IPS DF 19.7 (cell line): ENCODE results near the gene CASZ1.

Source experiments
- DNase-seq: peaks from one replicate; pipeline ENCODE4 v3.0.0-alpha.2; 2013; ENCODE audit warnings: low read depth, low spot score

Gene CASZ1

DNA sequence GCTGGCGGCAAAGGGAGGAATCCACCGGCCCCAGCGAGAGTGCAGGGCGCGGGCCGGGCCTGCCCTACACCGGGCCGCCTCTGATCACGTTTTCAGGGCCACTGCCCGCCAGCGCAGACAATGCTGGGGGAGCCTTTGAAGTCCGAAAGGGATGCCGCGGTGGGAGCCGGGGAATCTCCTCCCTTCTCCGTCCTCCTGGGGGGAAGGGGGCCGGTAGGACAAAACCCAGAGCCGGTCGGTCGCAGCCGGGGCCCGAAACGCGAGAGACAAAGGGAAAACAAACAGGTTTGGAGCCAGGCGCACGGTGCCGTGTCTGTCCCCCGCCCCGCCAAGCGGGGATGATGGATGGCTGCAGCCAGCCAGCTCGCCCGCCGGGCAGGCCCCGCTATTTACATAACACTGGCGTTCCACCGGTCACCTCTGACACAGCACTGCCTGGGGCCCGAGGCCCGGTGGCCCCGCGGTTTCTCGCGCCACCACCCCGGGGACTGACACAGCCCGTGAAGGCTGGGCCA is 92.0 kb downstream of the CASZ1 start:
- no peak for DNase-seq

DNA sequence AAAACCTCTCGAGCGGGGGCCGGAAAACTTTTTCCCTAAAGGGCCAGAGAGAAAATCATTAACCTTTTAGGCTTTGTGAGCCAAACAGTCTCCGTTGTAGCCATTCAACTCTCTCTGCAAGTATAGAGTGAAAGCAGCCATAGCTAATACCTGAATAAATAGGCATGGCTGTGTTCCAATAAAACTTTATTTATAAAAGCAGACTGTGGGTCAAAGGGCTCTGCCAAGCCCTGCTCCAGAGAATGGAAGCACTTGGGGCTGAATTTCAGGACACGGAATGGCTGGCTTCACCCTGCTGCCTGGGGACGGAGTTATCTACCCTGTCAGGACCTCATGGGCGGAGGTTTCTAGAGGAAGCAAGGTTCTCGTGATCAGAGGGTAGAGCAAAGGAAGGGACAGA is 92.7 kb downstream of the CASZ1 start:
- DNase-seq, result no peak

DNA sequence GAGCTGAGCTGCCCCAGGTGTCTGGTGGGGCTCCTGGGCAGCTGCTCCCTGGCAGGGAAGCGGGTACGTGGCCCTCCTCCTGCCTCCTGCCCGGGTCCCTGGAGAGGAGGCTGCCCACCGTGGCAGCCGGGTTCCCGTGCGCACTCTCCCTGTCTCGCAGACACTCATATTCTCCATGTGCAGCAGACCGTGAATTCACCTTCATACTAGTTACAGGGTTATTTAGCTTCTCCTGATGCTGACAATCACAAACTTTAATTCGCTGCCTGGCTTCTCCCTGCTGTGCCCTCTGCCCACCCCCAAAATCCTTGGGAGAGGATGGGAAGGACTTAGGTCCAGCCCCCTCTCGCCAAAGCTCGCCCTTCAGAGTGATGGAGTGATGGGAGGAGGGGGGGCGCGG is 95.3 kb downstream of the CASZ1 start:
- no peak for DNase-seq

DNA sequence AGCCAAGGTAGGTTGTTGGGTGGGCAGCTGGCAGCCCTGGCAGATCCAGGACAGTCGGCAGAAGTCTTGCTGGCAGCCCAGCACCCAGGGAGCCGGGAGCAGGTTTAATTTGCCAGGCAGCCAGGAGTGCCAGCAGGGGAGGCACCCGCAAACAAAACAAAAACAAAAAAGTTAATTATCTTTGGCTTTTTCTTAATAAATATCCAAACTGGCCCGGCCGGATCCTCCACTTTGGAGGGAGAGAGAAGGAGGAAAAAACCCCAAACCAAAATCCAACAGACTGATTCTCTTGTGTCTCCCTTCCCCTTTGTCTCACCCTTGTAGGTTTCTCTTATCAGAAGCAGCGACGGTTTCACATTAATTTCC is 97.0 kb downstream of the CASZ1 start:
- DNase-seq, result no peak

DNA sequence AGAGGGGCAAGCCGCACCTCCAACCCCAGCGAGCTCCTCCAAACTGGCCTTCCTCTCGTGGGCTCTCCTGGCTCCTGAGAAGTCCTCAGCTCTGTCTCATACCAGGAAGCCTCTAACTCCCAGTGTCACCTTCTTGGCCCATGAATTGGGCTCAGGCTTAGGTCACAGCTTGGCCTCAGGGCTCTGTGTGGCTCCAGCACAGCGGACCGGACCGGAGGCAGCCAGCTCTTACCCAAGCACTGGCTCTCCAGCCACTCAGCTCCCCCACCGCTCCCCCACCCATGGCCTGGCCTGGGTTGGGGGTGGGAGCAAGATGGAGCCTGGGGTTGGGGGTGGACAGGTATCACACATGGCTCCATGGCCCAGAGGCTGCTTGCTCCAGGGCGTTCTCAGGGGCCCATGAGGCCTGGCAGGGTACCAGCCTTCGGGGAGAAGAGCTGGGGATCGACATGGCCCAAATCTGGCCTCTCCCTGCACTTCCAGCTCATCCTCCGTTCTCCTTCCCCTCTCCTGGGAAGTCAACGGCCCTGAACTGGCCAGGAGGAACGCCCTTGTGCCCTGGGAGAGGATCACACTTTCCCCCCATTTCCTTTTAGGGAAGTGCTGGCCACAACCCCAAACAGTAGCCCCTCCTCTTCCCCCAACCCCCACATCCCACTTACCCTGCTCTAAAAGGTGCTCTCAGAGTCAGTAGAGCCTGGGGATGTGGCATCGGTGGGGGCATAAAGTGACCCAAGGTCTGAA is 97.5 kb downstream of the CASZ1 start:
- DNase-seq, result no peak

DNA sequence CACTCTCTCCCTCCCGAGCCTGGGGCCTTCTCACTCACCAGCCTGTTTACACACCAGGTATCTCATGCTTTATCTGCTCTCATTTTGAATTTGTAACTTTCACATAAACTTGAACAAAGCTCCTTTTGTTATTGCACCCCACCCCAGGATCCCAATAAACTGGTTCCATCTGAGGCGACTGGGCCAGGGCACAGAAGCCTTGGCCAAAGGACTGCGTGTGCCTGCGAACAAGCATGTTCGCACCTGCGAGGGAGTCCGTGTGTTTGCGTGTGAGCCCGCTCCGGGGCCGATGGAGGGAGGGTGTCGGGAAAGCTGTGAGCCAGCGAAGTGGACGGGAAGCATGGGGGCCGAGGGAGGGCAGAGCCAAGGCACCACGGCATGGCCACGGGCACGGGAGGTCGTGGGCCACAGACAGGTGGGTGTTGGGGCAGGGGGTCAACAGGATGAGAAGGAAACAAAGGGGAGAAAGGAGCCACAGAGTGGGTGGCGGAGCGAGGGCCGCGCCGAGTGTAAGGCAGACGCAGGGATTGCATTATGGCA is 98.8 kb downstream of the CASZ1 start:
- DNase-seq, result no peak

DNA sequence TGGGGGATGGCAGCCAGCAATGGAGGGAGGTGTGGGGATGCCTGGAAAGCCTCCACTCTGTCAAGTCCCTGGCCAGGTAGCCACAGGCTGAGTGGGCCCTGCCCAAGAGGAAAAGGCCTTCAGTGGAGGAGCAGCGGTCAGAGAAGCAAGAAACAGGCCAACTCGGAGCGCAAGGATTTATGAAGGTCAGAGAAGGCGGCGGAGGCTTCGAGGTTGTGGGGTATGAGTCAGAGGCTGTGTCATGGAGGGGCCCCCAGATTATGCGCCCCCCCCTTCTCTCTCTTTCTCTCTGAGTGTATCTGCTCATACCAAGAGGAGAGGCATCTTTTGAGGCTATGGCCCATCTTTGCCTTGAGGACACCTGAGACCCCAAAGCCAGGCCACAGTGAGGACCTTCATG is 99.5 kb downstream of the CASZ1 start:
- DNase-seq, result no peak

DNA sequence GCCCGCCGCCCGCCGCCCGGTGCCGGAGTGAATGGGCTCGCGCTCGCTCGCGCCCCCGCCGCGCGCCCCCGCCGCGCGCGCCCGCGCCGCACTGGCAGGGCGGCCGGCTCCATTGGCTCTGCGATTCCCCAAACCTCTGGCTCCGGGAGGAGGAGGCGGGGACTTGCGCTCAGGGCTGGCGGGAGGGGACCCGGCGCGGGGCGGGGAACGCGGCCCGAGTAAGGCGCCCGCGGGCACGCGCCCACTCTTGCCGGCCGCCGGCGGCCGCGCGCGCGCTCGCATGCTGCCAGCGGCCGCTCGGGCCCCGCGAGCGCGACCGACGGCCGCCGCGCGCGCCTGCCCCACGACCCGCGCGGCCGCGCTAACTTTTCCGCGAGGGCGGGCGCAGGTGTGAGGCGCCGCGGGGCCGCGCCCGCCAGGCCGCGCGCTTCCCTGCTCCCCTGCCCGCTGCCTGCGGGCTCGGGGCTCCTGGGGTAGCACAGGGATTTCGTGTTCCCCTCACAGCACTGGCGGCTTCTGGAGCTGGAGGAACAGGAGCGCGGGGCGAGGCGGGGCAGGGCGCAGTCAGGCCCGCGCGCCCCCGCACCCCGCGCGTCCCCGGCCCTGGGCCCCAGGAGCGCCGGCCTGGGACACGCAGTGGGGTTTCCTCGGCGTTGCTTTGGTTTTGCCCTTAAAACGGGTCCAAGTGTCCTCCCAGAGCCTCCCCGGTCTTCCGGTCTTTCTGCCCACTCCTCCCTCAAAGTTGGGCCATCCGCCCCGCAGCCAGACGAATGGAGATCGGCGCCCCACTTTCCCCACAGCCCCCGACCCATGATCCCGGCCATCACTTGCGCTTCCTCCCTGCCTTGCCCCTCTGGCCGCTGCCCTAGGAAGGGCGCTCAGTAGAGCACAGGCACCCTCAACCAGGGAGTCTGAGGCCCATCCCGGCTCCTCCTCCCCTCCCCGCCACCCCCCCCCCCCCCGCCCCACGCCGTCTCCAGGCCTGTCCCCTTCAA is 101.5 kb downstream of the CASZ1 start:
- no peak for DNase-seq

DNA sequence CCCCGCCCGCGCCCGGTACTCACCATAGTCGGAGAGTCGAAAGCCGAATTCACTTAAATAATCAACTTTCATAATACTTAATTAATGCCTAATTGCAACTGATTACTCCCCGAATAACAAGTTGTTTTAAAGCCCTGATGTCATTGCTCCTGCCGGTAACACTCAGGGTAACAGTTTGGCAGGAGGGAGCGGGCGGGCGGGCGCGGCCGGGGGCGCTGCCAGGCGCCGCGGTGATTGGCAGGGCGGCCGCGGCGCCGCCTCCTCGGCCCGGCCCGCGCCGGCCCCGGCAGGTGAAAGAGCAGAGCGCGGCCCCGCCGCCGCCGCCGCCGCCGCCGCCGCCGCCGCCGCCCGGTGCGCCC is 102.2 kb downstream of the CASZ1 start:
- no peak for DNase-seq

DNA sequence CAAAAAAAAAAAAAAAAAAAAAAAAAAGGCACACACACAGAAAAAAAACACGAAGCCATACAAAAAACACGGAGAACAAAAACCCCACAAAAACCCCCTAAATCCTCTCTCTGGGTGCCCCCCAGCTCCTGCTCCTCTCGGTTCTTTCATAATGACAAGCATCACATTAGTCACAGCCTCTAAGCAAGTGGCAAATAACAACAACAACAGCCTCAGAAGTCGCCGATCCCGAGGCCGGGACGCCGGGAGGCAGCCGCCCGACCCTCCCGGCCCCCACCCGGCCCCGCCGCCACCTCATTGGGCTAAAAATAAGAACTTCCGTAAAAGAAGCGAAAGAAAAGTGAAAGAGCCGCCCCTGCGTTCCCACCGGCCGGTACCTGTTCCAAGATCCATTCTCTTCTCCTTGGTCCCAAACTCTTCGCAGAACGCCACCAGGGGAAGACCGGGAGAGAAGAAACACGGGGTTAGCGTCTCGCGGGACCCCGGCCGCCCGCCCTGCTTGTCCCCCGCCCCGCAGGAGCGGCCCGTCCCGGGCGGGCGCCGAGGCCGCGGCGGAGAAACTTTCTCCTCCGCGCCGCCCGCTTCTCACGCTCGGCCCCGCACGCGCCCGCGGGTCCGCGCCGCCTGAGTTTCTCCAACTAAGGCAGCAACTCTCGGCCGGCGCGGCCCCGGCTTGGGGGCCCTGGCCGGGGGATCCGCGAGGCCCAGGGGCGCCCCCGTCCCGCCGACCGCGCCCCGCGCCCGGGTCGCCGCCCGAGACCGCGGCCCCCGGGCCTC is 102.8 kb downstream of the CASZ1 start:
- no peak for DNase-seq

DNA sequence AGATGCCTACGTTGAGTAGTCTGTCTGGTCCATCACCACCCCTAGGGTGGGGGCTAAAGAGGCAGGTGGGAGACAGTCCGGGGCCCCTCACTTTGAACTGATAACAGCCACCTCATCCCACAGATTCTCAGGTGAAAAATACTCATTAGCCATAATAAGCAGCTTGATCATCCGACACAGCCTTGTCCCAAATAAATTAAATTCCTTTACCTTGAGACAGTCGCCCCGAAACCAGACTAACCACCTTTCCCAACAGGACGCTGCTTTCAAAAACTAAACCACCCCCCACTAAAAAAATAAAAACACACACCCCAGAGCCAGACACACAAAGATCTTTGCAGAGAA is 103.3 kb downstream of the CASZ1 start:
- no peak for DNase-seq

DNA sequence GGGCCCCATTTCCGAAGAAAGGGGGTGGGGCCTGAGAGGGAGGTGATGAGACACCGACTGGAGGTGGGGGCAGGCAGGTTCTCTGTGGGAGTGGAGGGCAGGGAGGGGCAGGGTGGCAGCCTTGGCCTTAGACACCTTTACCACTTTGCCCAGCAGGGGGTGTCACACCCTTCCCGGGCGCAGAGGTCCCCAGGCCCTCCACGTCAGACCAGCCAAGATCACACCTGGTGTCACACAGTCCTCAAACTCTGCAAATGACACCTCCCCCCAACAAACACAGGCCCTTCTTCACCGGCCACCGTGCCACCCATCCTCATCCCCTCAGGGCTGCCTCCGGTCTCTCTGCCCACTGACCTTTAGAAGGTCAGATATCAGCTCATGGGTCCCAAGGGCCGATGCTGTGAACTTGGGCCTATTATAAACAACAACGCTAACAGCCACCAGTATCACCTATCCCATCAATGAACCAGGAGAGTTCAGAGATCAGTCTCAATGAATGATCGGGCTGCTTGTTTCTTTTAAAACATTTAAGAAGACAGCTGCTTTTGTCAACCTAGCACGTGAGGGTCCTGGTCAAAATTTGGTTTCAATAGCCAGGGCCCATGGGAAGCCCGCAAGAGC is 103.9 kb downstream of the CASZ1 start:
- no peak for DNase-seq

DNA sequence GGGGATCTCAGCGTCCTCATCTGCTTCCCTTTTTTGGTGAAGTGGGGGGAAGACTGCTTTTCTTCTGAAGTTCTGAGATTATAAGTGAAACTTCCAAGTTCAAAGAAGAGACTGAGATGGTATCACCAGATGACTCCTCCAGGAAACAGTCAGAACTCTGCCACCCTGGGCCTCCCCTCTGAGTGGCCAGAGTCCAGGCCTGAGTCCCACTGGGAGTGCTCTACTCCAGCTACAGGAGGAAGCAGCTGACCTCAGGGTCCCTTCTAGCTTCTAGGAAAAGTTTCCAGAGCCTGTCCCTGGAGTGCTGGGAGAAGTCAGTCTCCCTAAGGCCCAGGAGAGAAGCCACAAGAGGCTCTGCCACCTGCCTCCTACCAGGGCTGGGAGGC is 104.7 kb downstream of the CASZ1 start:
- no peak for DNase-seq

DNA sequence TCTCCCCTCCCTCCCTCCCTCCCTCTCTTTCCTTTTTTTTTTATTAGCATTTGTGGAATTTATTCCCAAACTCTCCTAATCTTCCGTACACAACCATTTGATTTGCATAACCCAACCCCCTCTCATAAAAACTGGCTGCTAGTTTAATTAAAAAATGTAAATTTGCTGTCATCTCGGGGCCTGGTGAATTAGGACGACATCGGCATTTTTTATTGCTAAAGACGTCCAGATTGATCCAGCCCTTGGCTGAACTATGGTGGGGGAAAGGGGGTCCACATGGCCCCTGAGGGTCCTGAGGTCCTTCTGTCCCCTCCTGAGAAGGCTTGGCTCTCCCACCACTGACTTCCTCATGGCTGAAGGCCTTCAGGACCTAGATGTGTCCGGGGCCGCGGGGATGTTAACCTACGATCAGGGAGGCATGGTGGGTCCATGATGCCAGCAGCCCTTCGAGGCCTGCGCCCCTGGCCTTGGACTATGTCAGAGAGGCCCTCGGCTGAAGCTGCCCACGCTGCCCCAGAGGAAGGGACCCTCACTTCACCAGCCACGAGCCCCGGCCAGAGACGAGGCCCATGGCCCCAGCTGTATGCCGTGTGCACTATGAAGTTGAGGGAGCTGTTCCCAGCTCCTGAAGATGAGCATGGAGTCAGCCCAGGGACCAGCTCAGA is 105.2 kb downstream of the CASZ1 start:
- no peak for DNase-seq

DNA sequence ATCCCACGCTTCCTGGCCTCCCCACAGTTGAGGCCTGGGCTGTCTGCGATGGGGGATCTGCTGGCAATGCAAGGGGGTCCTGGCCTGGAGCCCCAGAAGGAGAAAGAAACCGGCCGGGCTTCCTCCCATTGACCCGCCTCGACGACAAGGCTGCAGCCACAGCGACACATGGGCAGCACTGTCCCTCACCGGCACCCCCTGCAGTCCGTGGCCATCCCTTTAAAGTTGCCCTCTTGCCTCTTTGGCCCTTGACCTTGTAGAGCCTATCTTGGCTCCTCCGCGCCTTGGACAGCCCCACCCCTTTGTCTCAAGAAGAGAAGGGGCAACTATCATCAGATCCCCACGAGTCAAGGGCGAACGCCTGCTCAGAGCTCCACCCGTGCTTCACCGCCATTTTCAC is 106.0 kb downstream of the CASZ1 start:
- DNase-seq, result no peak

DNA sequence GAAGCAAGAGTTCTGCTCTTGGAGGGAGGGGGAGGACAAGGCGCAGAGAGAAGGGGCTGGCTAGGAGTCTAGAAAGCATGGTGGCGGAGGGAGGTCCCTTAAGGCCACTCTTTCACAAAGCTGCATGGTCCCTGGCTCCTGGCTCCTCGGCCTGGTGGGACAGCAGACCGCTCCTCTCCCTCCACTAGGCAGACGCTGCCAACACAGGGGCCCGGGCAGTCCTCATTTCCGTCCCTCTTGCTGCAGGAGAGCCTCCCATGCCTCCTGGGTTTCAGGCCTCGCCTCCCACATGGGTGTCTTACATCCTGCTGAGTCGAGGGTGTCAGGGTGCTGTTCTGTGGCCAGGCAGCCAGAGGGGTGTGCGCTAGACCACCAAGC is 108.0 kb downstream of the CASZ1 start:
- no peak for DNase-seq

DNA sequence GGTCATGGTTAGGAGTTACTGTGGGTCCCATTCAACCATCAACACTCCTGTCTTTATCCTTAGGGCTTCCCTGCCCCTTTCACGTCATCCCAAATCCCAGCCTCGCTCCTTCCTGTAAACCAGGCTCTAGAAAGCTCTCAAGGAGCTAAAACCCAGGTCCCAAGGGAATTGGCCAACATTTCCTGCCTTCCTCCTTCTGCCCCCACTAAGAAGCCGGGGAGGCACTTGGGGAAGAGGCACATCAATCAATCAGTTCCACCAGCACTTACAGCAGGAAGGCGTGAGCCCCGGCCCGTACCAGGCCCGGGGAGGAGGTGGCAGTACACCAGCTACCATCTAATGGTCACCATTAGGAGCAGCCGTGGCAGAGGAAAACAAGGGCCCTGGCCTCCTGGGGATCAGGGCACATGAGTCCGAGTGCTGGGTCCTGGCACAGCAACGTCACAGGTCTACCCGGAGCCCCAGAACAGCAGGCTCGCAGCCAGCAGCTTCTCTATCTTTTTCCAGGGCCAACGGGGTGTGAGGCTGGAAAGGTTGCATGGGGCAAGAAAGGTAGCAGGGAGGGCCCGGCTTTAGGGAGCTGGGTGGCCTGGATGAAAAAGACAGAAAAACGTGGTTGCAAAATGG is 108.6 kb downstream of the CASZ1 start:
- DNase-seq, result no peak

DNA sequence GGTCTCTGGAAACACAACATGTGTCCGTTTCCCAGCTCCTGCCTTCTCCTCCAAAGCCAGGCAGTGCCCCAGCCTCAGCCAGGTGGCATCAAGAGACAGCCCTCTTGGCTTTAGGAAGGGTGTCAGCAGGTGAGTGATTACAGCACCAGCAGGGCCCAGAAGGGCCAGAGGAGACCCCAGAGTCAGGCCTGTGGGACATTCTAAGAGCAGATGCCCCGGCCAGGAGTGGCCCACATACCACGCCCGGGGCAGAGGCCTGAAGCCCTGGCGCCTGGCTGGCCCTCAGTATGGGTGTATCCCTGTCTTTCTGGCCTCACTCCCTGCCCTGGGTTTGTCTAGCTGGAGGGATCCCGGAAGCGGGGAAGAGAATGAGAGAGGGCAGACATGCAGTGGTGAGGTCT is 109.2 kb downstream of the CASZ1 start:
- no peak for DNase-seq

DNA sequence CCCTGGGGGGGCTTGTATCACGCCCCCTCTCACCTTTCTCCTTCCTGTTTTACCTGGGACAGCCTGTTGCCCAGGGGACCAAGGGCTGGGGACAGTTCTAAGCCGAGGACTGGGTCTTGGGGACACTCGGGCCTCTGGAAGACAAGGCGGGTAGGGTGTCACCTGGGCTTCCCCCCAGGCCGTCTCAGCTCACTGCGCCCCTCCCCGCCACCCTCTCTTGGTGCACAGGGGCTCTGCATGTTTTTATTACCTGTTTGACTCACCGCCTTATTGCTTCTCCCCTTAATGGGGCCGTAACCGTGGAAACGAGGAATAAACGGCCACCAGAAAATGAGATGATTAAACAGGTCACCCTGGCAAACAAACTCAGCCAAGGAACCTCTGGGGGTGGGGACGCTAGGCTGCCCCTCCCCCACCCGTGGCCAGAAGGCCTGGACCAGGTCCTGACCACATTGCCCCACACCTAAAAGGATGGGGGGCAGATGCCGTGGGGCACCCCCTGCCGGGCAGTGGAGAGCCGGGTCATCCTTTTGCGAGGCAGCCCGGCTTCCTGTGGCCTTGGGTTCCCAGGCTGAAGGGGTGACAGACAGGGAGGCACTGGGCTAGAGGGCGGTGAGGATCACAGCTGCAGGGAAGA is 109.9 kb downstream of the CASZ1 start:
- DNase-seq, result no peak

DNA sequence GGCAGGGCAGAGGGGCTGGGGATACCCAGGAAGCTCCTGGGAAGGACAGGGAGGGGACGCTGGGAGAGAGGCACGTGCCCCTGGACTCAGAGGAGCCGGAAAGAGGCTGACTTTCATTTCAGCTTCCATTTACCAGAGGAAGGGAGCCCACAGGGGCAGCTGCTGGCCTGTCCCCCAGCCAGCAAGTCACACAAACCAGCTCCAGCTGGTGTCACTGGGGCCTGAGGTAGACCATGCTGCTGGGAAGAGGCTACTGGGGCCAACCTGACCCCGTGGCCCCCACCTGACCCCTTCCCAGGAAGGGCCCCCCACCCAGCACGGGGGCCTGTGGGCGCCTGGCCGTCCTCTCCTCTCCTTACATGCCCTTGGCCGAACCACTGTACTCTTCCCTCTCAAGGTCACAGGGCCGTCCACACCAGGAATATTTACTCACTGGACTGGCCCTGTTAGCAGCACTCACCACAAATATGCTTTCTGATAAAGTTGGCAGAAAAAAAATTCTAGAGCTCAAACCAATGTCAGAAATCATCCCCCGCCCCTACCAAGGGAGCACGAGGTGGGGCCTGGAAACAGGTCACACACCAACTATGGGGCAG is 110.5 kb downstream of the CASZ1 start:
- no peak for DNase-seq
